Fibroblast of peridontal ligament (primary cell): ENCODE data around the gene GOLGA6L25.
"Not testable (repeated sequence)": the region's sequence is repeated elsewhere in the genome, so short reads cannot be mapped to it uniquely, and the experiment has no call there.

Source experiments
- DNase-seq: peaks from one replicate; pipeline ENCODE4 v3.0.0-alpha.2; 2010; ENCODE audit errors: extremely low read depth

GOLGA6L25 gene, protein sequence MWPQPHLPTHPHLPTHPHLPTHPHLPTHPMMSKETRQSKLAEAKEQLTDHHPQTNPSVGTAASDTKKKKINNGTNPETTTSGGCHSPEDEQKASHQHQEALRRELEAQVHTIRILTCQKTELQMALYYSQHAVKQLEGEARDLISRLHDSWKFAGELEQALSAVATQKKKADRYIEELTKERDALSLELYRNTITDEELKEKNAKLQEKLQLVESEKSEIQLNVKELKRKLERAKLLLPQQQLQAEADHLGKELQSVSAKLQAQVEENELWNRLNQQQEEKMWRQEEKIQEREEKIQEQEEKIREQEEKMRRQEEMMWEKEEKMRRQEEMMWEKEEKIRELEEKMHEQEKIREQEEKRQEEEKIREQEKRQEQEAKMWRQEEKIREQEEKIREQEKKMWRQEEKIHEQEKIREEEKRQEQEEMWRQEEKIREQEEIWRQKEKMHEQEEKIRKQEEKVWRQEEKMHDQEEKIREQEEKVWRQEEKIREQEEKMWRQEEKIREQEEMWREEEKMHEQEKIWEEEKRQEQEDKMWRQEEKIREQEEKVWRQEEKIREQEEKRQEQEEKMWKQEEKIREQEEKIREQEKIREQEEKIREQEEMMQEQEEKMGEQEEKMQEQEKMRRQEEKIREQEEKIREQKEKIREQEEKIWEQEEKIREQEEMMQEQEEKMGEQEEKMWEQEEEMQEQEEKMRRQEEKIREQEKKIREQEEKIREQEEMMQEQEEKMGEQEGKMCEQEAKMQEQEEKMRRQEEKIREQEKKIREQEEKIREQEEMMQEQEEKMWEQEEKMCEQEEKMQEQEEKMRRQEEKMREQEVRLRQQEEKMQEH

DNA sequence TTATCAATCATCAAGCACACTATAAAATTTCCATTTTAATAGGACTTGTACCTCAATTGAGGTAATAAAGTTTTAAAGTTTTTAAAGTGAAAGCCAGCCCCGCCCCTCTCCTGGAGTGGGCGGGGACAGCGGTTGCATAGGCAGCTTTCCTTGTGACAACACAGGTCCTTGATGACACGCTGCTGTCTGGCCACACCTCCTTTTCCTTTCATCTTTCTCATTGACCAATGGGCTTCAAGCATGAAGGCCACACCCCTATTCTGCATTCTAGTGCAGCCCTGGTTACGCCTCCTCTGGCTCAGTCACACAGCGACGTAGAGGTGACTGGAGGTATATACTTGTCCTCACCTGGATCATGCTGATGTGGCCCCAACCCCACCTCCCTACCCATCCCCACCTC is at the start of gene GOLGA6L25:
Gene GOLGA6L25 (plus strand): TSS at position 301 of the 400 bp plus-strand sequence. CDS start 61 bp downstream, at position 362.
- not testable (repeated sequence) for DNase-seq

- DNase-seq: not testable (repeated sequence)
Measured at GRCh38 chr15:28508217-28508889, 45.0 kb upstream of the GOLGA6L25 start.

DNA sequence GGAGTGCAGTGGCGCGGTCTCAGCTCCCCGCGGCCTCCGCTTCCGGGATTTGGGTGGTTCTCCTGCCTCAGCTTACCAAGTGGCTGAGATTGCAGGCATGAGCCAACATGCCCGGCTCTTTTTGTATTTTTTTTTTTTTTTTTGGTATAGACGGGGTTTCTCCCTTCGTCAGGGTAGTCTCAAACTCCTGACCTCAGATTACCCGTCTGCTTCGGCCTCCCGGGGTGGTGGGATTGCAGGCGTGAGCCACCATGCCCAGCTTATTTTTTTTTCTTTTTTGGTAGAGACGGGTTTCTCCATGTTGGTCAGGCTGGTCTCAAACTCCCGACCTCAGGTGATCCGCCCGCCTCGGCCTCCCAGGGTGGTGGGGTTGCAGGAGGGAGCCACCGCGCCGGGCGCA is 39.2 kb upstream of the GOLGA6L25 start:
- DNase-seq: not testable (repeated sequence)

GRCh38 chr15:28515208-28515607 is 38.2 kb upstream of the GOLGA6L25 start:
- not testable (repeated sequence) for DNase-seq

- not testable (repeated sequence) for DNase-seq
Measured at GRCh38 chr15:28532954-28533353, 20.4 kb upstream of the GOLGA6L25 start, which contains the start of gene GOLGA8G. TSS of gene GOLGA8G (minus strand) at chr15:28532971. CDS start at chr15:28532909, 62 bp downstream.

GRCh38 chr15:28573351-28573750 is 20.0 kb downstream of the GOLGA6L25 start:
- not testable (repeated sequence) for DNase-seq

DNA sequence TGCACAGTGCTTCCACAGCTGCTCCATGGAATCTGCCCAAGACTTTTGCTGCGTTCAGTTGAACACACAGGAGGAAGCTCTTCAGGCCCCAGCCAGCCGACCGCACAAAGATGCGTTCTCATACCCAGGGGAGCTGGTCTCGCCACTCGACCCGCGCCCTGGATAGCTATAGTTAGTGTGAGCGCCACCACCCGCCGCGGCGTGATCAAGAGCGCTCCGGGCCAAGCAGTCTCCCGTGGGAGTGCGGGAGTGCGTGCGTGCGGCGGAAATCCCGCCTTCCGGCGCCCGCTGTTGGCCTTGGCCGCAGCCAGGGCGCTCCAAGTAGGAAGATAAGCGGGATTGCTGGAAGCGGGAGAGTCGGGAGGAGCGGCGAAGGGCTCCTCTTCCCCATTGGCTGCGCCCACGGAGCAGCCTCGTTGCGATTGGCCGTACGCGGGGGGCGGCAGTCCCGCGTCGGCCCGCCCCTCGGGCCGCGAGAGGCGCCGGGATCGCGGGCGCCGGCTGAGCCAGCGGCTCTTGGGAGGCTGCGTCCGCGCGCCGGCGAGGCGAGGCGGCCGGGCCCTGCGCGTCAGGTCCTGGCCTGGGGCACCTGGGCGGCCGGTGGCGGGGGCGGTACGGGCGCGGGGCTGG is 35.7 kb downstream of the GOLGA6L25 start:
- DNase-seq: not testable (repeated sequence)

GRCh38 chr15:28589769-28590168 is 36.4 kb downstream of the GOLGA6L25 start:
- DNase-seq: not testable (repeated sequence)

GRCh38 chr15:28592395-28592794 is 39.0 kb downstream of the GOLGA6L25 start:
- not testable (repeated sequence) for DNase-seq

- not testable (repeated sequence) for DNase-seq
Measured at GRCh38 chr15:28593424-28594129, 40.2 kb downstream of the GOLGA6L25 start.

DNA sequence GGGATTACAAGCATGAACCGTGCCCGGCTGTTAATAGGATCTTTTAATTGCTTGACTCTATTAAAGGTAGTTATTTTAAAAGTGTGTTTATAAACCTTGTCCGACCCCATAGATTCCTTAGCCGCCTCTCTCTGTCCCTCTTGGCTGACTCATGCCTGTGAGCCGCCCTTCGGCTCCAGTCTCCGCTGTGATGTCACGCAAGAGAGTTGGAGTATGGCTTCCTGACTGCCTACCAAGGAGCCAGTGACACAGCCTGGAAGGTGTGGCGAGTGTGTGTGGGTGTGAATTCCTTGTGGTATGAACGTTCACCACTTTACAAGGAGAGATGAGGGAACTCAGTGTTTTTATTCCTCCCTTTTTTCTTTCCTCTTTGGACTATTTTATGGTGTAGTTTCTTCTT is 44.1 kb downstream of the GOLGA6L25 start:
- not testable (repeated sequence) for DNase-seq

- DNase-seq: not testable (repeated sequence)
Measured at GRCh38 chr15:28598209-28598608, 44.8 kb downstream of the GOLGA6L25 start.

- DNase-seq: not testable (repeated sequence)
Measured at GRCh38 chr15:28602152-28602551, 48.8 kb downstream of the GOLGA6L25 start.
